ENCODE measurements around the gene CCR6. TPM values are rescaled to one million over a fixed set of nuclear protein-coding genes. Genes with fewer than 3 reads are reported as not detected.

Gene CCR6
- not detected in 2 replicates for total RNA-seq

DNA sequence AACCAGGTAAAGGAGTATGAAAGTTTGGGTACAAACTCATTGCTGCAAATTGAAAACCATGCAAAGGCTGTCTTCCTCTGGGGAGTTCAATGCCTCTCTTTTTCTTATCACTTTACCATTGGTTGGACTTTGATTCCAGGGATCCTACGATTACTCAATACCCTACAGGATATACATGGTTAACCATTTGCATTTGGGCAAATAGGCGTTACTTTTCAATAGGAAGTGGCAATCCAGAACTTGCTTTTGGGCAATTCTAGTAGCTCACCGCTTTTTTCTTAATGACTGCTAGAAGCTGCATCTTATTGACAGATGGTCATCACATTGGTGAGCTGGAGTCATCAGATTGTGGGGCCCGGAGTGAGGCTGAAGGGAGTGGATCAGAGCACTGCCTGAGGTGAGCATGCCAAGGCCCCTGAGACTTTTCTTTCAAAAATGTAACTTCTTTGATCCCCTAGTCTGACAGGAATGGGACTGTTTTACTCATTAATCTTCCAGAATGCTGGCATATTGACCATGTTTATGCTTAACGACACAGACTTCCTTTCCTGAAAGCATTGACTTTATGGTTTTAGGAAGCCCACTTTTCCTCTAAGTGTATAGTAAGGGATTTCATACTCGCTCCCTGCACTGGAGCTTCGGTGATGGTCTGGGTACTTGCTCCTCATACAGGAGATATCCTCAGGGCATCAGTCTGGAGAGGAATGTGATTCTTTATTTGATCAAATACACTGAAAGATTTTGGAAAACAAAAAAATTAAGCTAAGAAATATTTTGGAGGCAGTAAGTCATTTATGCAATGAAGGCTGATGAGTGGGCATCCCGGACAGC is at the start of gene CCR6:
Gene CCR6 (plus strand): TSS at position 270 of the 831 bp plus-strand sequence. CDS start 13,039 bp downstream, outside the sequence.

DNA sequence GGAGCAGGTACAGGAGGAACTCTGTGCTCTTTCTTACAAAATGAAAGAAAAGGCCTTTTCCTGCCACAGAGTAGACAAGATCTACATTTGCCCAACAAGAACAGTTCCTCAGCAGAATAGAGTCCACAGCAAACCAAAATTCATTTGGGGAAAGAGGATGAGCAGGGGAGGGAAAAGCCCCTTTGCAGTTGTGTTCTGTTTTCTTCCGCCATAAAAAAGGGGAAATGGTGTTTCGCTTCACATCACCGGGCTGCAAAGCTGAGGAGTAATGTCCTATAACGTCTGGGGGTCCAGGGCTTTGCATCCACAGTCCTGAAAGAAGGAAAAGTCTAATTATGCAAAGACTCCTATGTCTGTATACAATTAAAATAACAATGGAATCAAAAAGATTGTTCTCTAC is 35.0 kb downstream of the CCR6 start, which contains the start of gene GPR31:
Gene GPR31 (minus strand): TSS at position 118 of the 400 bp plus-strand sequence. CDS start 149 bp downstream, outside the sequence.

Other genes with a start within 250 kb of the CCR6 start
- gene RNASET2, start 166.5 kb upstream of the CCR6 start, total RNA-seq: 16.8 and 21.7 TPM in 2 replicates
- 11.0 and 12.9 TPM in 2 replicates for gene CEP43, start 123.7 kb upstream of the CCR6 start, total RNA-seq
- not detected in 2 replicates for gene GPR31, start 34.9 kb downstream of the CCR6 start, total RNA-seq
- not detected in 2 replicates for gene UNC93A, start 168.2 kb downstream of the CCR6 start, total RNA-seq
- not detected in 2 replicates for gene TTLL2, start 202.0 kb downstream of the CCR6 start, total RNA-seq

Measured in hair follicular keratinocyte (primary cell).